Cardiac muscle cell (in vitro differentiated cells and primary cell): ENCODE measurements around the gene ANKDD1A. TPM values are rescaled to one million over a fixed set of nuclear protein-coding genes. Genes with fewer than 3 reads are reported as not detected.

Experiments
- DNase-seq, 2 donors: peaks; one replicate each; pipeline versions ENCODE4 v3.0.0 to v3.0.0-alpha.2; 2010 to 2017; ENCODE audit warnings: low read depth in 1 of 2, low spot score in 1 of 2
- H3K27ac ChIP-seq: fragments of 200-600 bp; sonication (generic); 2 replicates; pipeline ENCODE4 v1.5.1; 2016
- H3K27me3 ChIP-seq: fragments of 200-600 bp; sonication (generic); 2 replicates; pipeline ENCODE4 v1.6.0; 2016; ENCODE audit warnings: control low read depth
- H3K36me3 ChIP-seq: fragments of 200-600 bp; sonication (generic); 2 replicates; pipeline ENCODE4 v1.5.1; 2016; ENCODE audit warnings: control low read depth
- H3K4me1 ChIP-seq: fragments of 200-600 bp; sonication (generic); 2 replicates; pipeline ENCODE4 v1.8.1; 2017; ENCODE audit warnings: low read depth, mild to moderate bottlenecking, mixed run types
- H3K4me3 ChIP-seq: fragments of 200-600 bp; sonication (generic); 2 replicates; pipeline ENCODE4 v1.5.1; 2016; ENCODE audit warnings: mild to moderate bottlenecking
- H3K9me3 ChIP-seq: fragments of 200-600 bp; sonication (generic); 2 replicates; pipeline ENCODE4 v1.5.1; 2017; ENCODE audit warnings: low read depth, mild to moderate bottlenecking, control low read depth
- polyA plus RNA-seq: library from polyadenylated mRNA; unstranded; fragments of >200 nt; fragmentation: Nextera tagmentation; extraction: Ambion mirVana; gene quantifications from 2 replicates; pipeline ENCODE4 v1.2.1, GENCODE V29; 2016
- total RNA-seq: library from RNA; depleted of rRNA; stranded (reverse); fragments of >200 nt; gene quantifications from 2 replicates; pipeline ENCODE4 v1.2.3, GENCODE V29; 2016
- TF ChIP-seq, protein P1 (sequence below): IDR thresholded peaks from 2 replicates; pipeline ENCODE4 v1.5.1; 2012; ENCODE audit warnings: low read depth, mild to moderate bottlenecking, low read length

The ANKDD1A gene
- total and polyA plus RNA-seq, 2 experiments from 2014 or later: 2.9 to 5.4 TPM

DNA sequence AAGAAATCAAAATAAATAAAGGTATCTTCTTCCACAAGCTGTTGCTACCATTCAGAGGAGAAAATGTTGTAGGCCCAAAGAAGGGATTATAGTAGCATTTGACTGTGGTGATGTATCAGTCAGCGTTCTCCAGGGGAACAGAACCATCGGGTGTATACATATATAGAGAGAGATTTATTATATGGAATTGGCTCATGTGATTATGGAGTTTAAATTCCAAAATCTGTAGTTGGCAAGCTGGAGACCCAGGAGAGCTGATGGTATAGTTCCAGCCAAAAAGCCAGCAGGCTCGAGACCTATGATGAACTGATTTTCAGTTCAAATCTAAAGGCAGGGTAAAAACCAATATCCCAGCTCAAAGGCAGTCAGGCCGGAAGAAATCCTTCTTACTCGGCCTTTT, 85.4 kb downstream of the ANKDD1A start:
- TF ChIP-seq, protein P1, sequence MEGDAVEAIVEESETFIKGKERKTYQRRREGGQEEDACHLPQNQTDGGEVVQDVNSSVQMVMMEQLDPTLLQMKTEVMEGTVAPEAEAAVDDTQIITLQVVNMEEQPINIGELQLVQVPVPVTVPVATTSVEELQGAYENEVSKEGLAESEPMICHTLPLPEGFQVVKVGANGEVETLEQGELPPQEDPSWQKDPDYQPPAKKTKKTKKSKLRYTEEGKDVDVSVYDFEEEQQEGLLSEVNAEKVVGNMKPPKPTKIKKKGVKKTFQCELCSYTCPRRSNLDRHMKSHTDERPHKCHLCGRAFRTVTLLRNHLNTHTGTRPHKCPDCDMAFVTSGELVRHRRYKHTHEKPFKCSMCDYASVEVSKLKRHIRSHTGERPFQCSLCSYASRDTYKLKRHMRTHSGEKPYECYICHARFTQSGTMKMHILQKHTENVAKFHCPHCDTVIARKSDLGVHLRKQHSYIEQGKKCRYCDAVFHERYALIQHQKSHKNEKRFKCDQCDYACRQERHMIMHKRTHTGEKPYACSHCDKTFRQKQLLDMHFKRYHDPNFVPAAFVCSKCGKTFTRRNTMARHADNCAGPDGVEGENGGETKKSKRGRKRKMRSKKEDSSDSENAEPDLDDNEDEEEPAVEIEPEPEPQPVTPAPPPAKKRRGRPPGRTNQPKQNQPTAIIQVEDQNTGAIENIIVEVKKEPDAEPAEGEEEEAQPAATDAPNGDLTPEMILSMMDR: no peak
- no peak for DNase-seq
- Histone ChIP-seq H3K9me3 (no peaks in the 10 kb centered on the region), H3K4me3 (no peak overlapping the region), H3K36me3 (peaks cover 3% of the 10 kb centered on the region), H3K4me1 (no peaks in the 10 kb centered on the region), H3K27me3 (no peaks in the 10 kb centered on the region), H3K27ac (no peak overlapping the region)

DNA sequence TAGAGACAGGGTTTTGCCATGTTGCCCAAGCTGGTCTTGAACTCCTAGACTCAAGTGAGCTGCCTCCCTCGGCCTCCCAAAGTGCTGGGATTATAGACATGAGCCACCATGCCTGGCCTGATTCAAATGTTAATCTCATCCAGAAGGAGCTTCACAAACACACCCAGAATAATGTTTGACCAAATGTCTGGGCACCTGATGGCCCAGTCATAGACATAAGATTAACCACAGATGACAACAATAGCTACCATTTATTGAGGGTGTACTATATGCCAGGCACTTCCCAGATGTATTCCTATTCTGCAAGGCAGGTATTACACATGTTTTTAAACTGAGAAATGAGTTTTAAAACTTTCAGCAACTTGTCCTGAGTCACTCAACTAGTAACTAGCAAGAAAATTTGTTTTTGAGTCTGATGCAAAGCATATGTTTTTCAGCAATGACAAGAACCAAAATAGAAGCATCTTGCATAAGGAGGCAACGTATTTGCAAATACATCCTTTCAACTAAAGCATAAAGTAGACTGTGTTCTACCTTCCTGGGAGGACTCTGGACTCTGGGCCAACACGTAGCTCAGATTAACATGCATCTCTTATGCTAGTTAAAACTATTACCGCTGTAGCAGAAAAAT, 86.2 kb downstream of the ANKDD1A start:
- H3K4me1 ChIP-seq: no peaks in the 10 kb centered on the region
- no peaks in the 10 kb centered on the region for H3K9me3 ChIP-seq
- H3K27me3 ChIP-seq: no peaks in the 10 kb centered on the region
- H3K4me3 ChIP-seq: no peak overlapping the region
- peaks cover 3% of the 10 kb centered on the region for H3K36me3 ChIP-seq
- TF ChIP-seq, protein P1: no peak
- no peak for DNase-seq
- no peak overlapping the region for H3K27ac ChIP-seq

DNA sequence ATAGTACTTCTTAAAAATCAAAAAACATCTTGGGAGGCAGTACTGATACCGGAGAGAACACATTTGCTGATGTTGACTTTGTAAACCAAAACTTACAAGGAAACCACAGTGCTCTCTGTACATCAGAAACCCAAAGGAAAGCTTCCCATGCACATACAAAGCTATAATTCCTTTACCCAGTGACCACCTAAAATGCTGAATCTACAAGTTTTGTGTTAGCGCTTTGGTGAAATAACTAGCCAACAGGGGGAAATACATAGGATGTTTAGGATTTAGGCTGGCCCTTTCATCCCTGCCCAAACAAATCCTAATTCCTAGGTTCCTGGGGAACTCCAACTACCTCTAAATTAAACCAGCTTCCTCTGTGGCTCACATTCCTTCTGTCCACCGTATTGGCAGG, 93.3 kb downstream of the ANKDD1A start:
- H3K27ac ChIP-seq: no peak overlapping the region
- H3K36me3 ChIP-seq: peaks cover 6% of the 10 kb centered on the region
- no peaks in the 10 kb centered on the region for H3K27me3 ChIP-seq
- TF ChIP-seq, protein P1: no peak
- H3K4me3 ChIP-seq: no peak overlapping the region
- no peaks in the 10 kb centered on the region for H3K4me1 ChIP-seq
- no peaks in the 10 kb centered on the region for H3K9me3 ChIP-seq
- no peak for DNase-seq

DNA sequence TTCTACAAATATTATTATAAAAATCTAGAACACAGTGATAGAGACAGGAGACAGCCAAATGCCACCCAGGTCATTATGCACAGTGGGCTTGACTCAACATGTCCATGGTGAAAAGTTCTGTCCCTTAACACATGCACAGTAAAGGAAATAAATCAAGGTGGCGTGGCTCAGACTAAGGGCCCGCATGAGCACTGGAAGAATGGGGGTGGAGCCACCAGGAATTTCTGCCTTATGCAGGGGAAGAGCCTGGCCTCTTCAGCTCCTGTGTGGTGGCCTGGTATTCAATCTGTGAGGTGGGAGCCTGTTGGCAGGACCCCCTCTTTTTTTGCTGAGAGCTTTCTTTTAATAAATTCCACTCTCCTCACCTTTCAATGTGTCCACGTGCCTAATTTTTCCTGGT, 95.2 kb downstream of the ANKDD1A start:
- DNase-seq: no peak
- TF ChIP-seq, protein P1: no peak
- no peaks in the 10 kb centered on the region for H3K27me3 ChIP-seq

More for the DNA sequence above, 95.2 kb downstream of the ANKDD1A start:
- H3K27ac ChIP-seq: no peak overlapping the region
- no peaks in the 10 kb centered on the region for H3K9me3 ChIP-seq
- peaks cover 8% of the 10 kb centered on the region for H3K36me3 ChIP-seq
- no peaks in the 10 kb centered on the region for H3K4me1 ChIP-seq
- no peak overlapping the region for H3K4me3 ChIP-seq

Other genes with a start within 250 kb of the ANKDD1A start
- 18.4 and 35.4 TPM in 2 replicates for gene RBPMS2, start 136.3 kb upstream of the ANKDD1A start, total RNA-seq
- 213 and 223 TPM in 2 replicates for gene RBPMS2, start 136.3 kb upstream of the ANKDD1A start, polyA plus RNA-seq
- gene PIF1, start 86.3 kb upstream of the ANKDD1A start, total RNA-seq: 3.5 and 70.9 TPM in 2 replicates
- gene PIF1, start 86.3 kb upstream of the ANKDD1A start, polyA plus RNA-seq: 7.4 and 49.0 TPM in 2 replicates
- gene PLEKHO2, start 70.0 kb upstream of the ANKDD1A start, total RNA-seq: 7.6 and 9.3 TPM in 2 replicates
- gene PLEKHO2, start 70.0 kb upstream of the ANKDD1A start, polyA plus RNA-seq: 9.4 and 11.3 TPM in 2 replicates
- gene SPG21, start 78.0 kb downstream of the ANKDD1A start, total RNA-seq: 84.3 and 97.9 TPM in 2 replicates
- gene SPG21, start 78.0 kb downstream of the ANKDD1A start, polyA plus RNA-seq: 136 and 157 TPM in 2 replicates
- 51.8 and 53.5 TPM in 2 replicates for gene MTFMT, start 117.7 kb downstream of the ANKDD1A start, total RNA-seq
- gene MTFMT, start 117.7 kb downstream of the ANKDD1A start, polyA plus RNA-seq: 26.6 and 31.8 TPM in 2 replicates
- not detected in 2 replicates for gene SLC51B, start 133.5 kb downstream of the ANKDD1A start, total RNA-seq
- gene SLC51B, start 133.5 kb downstream of the ANKDD1A start, polyA plus RNA-seq: not detected in 2 replicates
- gene RASL12, start 156.1 kb downstream of the ANKDD1A start, total RNA-seq: 7.0 and 38.2 TPM in 2 replicates
- gene RASL12, start 156.1 kb downstream of the ANKDD1A start, polyA plus RNA-seq: 4.0 and 28.4 TPM in 2 replicates
- 3.3 and 5.0 TPM in 2 replicates for gene KBTBD13, start 164.8 kb downstream of the ANKDD1A start, total RNA-seq
- gene KBTBD13, start 164.8 kb downstream of the ANKDD1A start, polyA plus RNA-seq: 4.8 and 5.0 TPM in 2 replicates
- 3.7 and 5.1 TPM in 2 replicates for gene UBAP1L, start 203.3 kb downstream of the ANKDD1A start, total RNA-seq
- gene UBAP1L, start 203.3 kb downstream of the ANKDD1A start, polyA plus RNA-seq: 1.6 and 2.7 TPM in 2 replicates
- gene PDCD7, start 221.9 kb downstream of the ANKDD1A start, total RNA-seq: 21.5 and 35.5 TPM in 2 replicates
- 18.7 and 28.4 TPM in 2 replicates for gene PDCD7, start 221.9 kb downstream of the ANKDD1A start, polyA plus RNA-seq